Measurements from ENCODE around the gene SKI. TPM values are rescaled to one million over a fixed set of nuclear protein-coding genes. Genes with fewer than 3 reads are reported as not detected.

Gene SKI
- total and polyA plus RNA-seq, 9 of the 15 experiments (the other 6 are each of a cell fraction or from before 2014, with no cell fraction given) = 0.10 to 60.5 (median 4.6) TPM

GRCh38 chr1:2179283-2180013, 48.7 kb upstream of the SKI start (continued):
- TF ChIP-seq MYC (IDR thresholded peaks at IDR 0.05; ENCODE audit: low read depth, low read length) = peak; percentile 39; the same call in 1 of the 2 replicates
- no peak for TF ChIP-seq MYC (CRISPR knock-in tag; IDR thresholded peaks at IDR 0.05; ENCODE audit: borderline replicate concordance, low read depth)

GRCh38 chr1:2180297-2181245, 47.5 kb upstream of the SKI start:
- intact Hi-C loops (cut with micrococcal nuclease) (no loop called here), in situ Hi-C loops (cut with MboI) (loop anchor here (25.0 kb wide), 1 partner anchor 357 kb away; the partner anchor contains the start of genes HES5 and PANK4)
- Histone ChIP-seq H3K79me2 (ENCODE audit: control insufficient read depth, insufficient read depth, low read length) (peaks cover 3% of the 10 kb centered on the region; the same call in 1 of the 3 replicates), H3K27ac (ENCODE audit: extremely low read depth, low read depth, low read length) (peak overlapping the region; percentile 89), H3K4me3 (peak overlapping the region; percentile 47), H2AFZ (ENCODE audit: low read depth, low read length) (peak overlapping the region; percentile 82), H3K27me3 (ENCODE audit: control insufficient read depth in 2 of 2, insufficient read depth in 2 of 2, low read length in 2 of 2) (no peaks in the 10 kb centered on the region), H3K4me2 (ENCODE audit: insufficient read depth, low read length) (peak overlapping the region; percentile 92), H3K4me1 (replicated peaks in 1 of 2; ENCODE audit: control insufficient read depth in 2 of 2, insufficient read depth in 2 of 2, low read length in 2 of 2) (peaks cover 27 to 80% of the 10 kb centered on the region in 2 experiments), H4K20me1 (replicated peaks; ENCODE audit: control insufficient read depth, insufficient read depth, low read length) (no peaks in the 10 kb centered on the region), H3K9me1 (ENCODE audit: control insufficient read depth, insufficient read depth, low read length) (peaks cover 3% of the 10 kb centered on the region), H3K36me3 (ENCODE audit: control insufficient read depth, insufficient read depth, low read length) (no peaks in the 10 kb centered on the region), H3K9ac (ENCODE audit: insufficient read depth in 1 of 2, low read depth in 2 of 2, low read length in 2 of 2) (peak overlapping the region; percentile 86 to 88), H3K9me3 (replicated peaks; ENCODE audit: control insufficient read depth, insufficient read depth, low read depth, low read length) (no peaks in the 10 kb centered on the region)
- peak; percentile 74 for ATAC-seq
- FAIRE-seq = peak; percentile 100
- ChIA-PET POLR2A (interaction anchor here (0.5 to 1.6 kb wide), 3 partner anchors 9 to 22 kb away, joined by 3 to 4 read pairs (median 3); no protein-coding TSS in a partner anchor), CTCF (ENCODE audit: low intra/inter-chr PET ratio) (interaction anchor here (0.8 kb wide), 1 partner anchor 48 kb away, joined by 4 read pairs; the partner anchor contains the start of gene SKI)
- peak; percentile 77 to 98 (median 82) for DNase-seq (ENCODE audit: extremely low read depth in 1 of 4, low spot score in 3 of 4)
- 16% methylated on average over 54 of the region's 58 CpGs for WGBS (ENCODE audit: insufficient coverage, low coverage, missing lambda C conversion rate)
- TSS peak; percentile 53 for BruUV-seq (replicated peaks)
- TF ChIP-seq SMAD4 (CRISPR knock-in tag; conservative IDR thresholded peaks at IDR 0.05) = peak; percentile 99
- no peak; the same call in 1 of the 2 replicates for TF ChIP-seq KLF13 (tag; IDR thresholded peaks at IDR 0.05; ENCODE audit: borderline replicate concordance, low read depth)
- TF ChIP-seq POLR2G (IDR thresholded peaks at IDR 0.05; ENCODE audit: low read depth, low read length) = peak; percentile 78
- TF ChIP-seq ZBTB26 (CRISPR knock-in tag; IDR thresholded peaks at IDR 0.05) = no peak
- 0 out of 4 replicates have a peak, but pooled peaks of 1 of the 2 experiments have one; percentile 13 for TF ChIP-seq TEAD1 (CRISPR knock-in tag; IDR thresholded peaks at IDR 0.05)
- TF ChIP-seq ZNF75A (CRISPR knock-in tag; IDR thresholded peaks at IDR 0.05) = no peak
- TF ChIP-seq ZNF830 (CRISPR knock-in tag; IDR thresholded peaks at IDR 0.05) = no peak
- peak; percentile 78; the same call in 1 of the 2 replicates for TF ChIP-seq SMARCC2 (IDR thresholded peaks at IDR 0.05; ENCODE audit: low read depth)
- TF ChIP-seq KDM4B (IDR thresholded peaks at IDR 0.05; ENCODE audit: borderline replicate concordance in 2 of 2, low read depth in 1 of 2) = 0 out of 4 replicates have a peak, but pooled peaks of 1 of the 2 experiments have one; percentile 33
- no peak for TF ChIP-seq SRSF3 (IDR thresholded peaks at IDR 0.05; ENCODE audit: insufficient read depth, low read length)
- peak; percentile 27; the same call in 1 of the 2 replicates for TF ChIP-seq ZFX (CRISPR knock-in tag; IDR thresholded peaks at IDR 0.05)
- TF ChIP-seq RFX7 (CRISPR knock-in tag; IDR thresholded peaks at IDR 0.05) = no peak
- no peak for TF ChIP-seq ZNF324 (CRISPR knock-in tag; IDR thresholded peaks at IDR 0.05)
- peak; percentile 91 to 97 for TF ChIP-seq FOXK2 (conservative IDR thresholded peaks at IDR 0.05 in 1 of 2, IDR thresholded peaks at IDR 0.05 in 1 of 2; ENCODE audit: low read depth in 2 of 2)
- TF ChIP-seq KDM1A (IDR thresholded peaks at IDR 0.05) = peak in 1 of 2 experiments; percentile 65; a peak in 2 of 4 replicates

Data from K562 (cell line).